SU-DHL-6 (cell line): Measurements from ENCODE around the gene TXNRD3.

Experiments
- EZH2phosphoT487 ChIP-seq: fragments of 200-600 bp; sonication (generic), shearing (Covaris generic); conservative IDR thresholded peaks from 2 replicates; pipeline ENCODE4 v1.6.1; 2018; ENCODE audit warnings: mild to moderate bottlenecking, antibody characterized with exemption, low read length, moderate library complexity, mixed read lengths
- TF ChIP-seq, protein P1 (sequence below): fragments of 200-600 bp; sonication (generic); IDR thresholded peaks from one replicate; pipeline ENCODE4 v1.5.1; 2017; ENCODE audit warnings: antibody characterized with exemption, mild to moderate bottlenecking, low read length, moderate library complexity; ENCODE audit not compliant: insufficient read depth, poor library complexity, severe bottlenecking

DNA sequence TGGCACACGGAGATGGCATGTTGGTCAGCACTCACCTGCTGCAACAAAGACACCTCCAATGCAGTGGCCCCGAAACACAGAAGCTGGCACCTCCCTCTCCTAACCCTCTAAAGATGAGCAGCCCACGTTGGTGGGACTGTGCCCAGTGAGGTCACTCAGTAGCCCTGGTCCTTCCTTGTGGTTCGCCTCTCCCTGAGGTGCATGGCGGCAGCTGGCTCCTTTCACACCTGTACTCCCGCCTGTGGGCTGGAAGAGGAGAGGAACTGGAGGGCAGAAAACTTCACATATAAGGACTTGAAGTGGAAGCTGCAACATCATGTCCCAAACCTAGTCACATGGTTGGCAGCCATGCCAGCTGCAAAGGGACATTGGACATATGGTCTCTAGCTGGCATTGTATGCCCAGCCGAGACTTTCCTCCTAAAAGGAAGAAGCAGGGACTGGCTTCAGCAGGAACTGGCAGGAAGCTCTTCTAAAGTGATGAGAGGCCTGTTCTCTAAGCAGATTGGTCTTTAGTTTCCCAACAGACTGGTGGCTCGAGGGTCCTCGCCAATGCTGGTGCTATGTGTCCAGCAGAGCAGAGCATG, 85.4 kb downstream of the TXNRD3 start:
- TF ChIP-seq, protein P1, sequence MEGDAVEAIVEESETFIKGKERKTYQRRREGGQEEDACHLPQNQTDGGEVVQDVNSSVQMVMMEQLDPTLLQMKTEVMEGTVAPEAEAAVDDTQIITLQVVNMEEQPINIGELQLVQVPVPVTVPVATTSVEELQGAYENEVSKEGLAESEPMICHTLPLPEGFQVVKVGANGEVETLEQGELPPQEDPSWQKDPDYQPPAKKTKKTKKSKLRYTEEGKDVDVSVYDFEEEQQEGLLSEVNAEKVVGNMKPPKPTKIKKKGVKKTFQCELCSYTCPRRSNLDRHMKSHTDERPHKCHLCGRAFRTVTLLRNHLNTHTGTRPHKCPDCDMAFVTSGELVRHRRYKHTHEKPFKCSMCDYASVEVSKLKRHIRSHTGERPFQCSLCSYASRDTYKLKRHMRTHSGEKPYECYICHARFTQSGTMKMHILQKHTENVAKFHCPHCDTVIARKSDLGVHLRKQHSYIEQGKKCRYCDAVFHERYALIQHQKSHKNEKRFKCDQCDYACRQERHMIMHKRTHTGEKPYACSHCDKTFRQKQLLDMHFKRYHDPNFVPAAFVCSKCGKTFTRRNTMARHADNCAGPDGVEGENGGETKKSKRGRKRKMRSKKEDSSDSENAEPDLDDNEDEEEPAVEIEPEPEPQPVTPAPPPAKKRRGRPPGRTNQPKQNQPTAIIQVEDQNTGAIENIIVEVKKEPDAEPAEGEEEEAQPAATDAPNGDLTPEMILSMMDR: no peak
- no peak for TF ChIP-seq EZH2phosphoT487
